Measurements from ENCODE around the gene BIRC3. TPM values are rescaled to one million over a fixed set of nuclear protein-coding genes. Genes with fewer than 3 reads are reported as not detected.

The BIRC3 gene
- total RNA-seq (2021) (3.8 and 4.8 TPM in 2 replicates), Bru-seq, nascent RNA (percentile 52 among the genes with signal in this experiment), BruChase-seq, experiment 1, labeled RNA remaining after a 2-hour chase (percentile 72 among the genes with signal in this experiment), BruChase-seq, experiment 2, labeled RNA remaining after a 6-hour chase (percentile 66 among the genes with signal in this experiment)
- long read RNA-seq, partial matches to known transcripts: 9 of 10 reads
- long read RNA-seq, other reads (novel, unspliced or antisense): 1 of 10 reads

DNA sequence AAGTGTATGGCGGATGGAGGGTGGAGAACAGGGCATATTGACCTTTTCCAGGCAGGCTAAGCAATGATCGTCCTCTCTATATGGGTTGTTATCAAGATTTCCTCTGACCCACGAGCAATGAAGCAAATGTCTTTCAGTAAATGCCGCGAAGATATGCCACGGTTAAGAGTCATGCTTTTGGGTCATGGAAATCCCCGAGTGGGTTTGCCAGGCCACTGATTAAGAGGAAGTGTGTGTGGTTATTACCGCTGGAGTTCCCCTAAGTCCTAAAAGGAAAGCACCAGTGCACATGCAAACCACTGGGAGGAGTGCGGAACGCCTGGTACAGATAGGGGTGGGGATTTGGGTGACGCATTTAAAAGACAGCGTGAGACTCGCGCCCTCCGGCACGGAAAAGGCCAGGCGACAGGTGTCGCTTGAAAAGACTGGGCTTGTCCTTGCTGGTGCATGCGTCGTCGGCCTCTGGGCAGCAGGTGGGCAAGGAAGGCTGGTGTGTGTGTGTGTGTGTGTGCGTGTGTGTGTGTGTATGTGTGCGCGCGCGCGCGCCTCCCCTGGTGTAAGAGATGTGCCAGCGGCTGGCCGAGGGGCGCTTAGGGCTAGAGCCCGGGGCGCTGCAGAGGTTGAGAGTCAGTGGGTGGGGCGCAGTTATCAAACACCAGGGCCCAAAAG, at the start of gene BIRC3:
Gene BIRC3 (plus strand): TSS at position 386 of the 669 bp plus-strand sequence. CDS start 7,026 bp downstream, outside the sequence.
- Histone ChIP-seq H3K4me1 (replicated peaks; ENCODE audit: insufficient read depth) (peaks cover 26% of the 10 kb centered on the region), H3K9me3 (ENCODE audit: insufficient read depth, low read depth) (no peaks in the 10 kb centered on the region), H3K9me2 (ENCODE audit: insufficient read depth) (no peaks in the 10 kb centered on the region), H3K27ac (peak within 1 kb of the TSS; percentile 80), H3K79me2 (ENCODE audit: low read depth) (0 out of 2 replicates have a peak, but pooled peaks cover 4% of the 10 kb centered on the region), H3K27me3 (ENCODE audit: insufficient read depth, low read depth) (no peaks in the 10 kb centered on the region), H3K36me3 (ENCODE audit: low read depth) (0 out of 2 replicates have a peak, but pooled peaks cover 8% of the 10 kb centered on the region), H3K4me2 (peak within 1 kb of the TSS; percentile 78), H3F3A (ENCODE audit: insufficient read depth, low read depth) (peaks cover 19% of the 10 kb centered on the region), H2AFZ (peak within 1 kb of the TSS; percentile 86), H4K20me1 (ENCODE audit: insufficient read depth) (no peaks in the 10 kb centered on the region), H3K4me3 (peak within 1 kb of the TSS; percentile 67)
- BruUV-seq (replicated peaks): no TSS peak
- ChIA-PET CTCF (interaction anchor here (0.6 kb wide), 1 partner anchor 30 kb away, joined by 9 read pairs; the partner anchor contains the start of gene BIRC2), POLR2A (ENCODE audit: unreplicated experiment) (interaction anchor here (0.6 kb wide), 1 partner anchor 403 kb away, joined by 3 read pairs; the partner anchor contains the start of gene CEP126)
- intact Hi-C loops (cut with micrococcal nuclease; ENCODE audit: unreplicated experiment): loop anchor here (1.0 kb wide), 1 partner anchor 28 kb away; no protein-coding TSS in a partner anchor
- peak; percentile 31; the same call in 1 of the 2 replicates for TF ChIP-seq CTCF (conservative IDR thresholded peaks at IDR 0.05)
- no peak for TF ChIP-seq EZH2 (IDR thresholded peaks at IDR 0.05; ENCODE audit: low read depth)
- peak; percentile 87 to 97 for DNase-seq

DNA sequence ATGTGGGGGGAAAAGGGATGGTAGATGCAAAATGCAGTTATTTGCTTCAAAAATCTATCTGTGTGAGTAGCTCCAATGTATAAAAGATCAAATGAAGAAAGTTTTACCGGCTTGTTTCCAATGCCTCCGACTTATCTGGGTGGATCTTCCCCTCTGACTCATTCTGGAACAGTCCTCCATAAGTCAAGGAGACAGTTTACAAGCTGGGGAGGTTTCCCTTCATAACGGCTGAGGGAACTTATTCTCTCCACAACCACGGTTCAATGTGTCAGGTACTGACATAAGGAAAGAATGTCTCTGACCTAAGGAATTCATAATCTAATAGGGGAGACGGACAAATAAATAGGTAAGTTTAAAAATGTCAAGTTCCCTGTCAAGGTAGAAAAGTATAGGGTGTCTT, 49.7 kb upstream of the BIRC3 start:
- no peak for TF ChIP-seq EZH2 (IDR thresholded peaks at IDR 0.05; ENCODE audit: low read depth)
- peak overlapping the region; percentile 80 for H3K27ac ChIP-seq
- ChIA-PET CTCF (interaction anchor here (1.5 to 1.9 kb wide), 2 partner anchors 26 to 37 kb away, joined by 4 to 11 read pairs; no protein-coding TSS in a partner anchor), POLR2A (ENCODE audit: unreplicated experiment) (interaction anchor here (0.5 to 0.7 kb wide), 2 partner anchors 94 to 380 kb away, joined by 4 to 5 read pairs; no protein-coding TSS in a partner anchor)
- H3K9me2 ChIP-seq (ENCODE audit: insufficient read depth): no peaks in the 10 kb centered on the region
- H3K9me3 ChIP-seq (ENCODE audit: insufficient read depth, low read depth): no peaks in the 10 kb centered on the region
- peaks cover 34% of the 10 kb centered on the region for H3F3A ChIP-seq (ENCODE audit: insufficient read depth, low read depth)
- H3K79me2 ChIP-seq (ENCODE audit: low read depth): no peaks in the 10 kb centered on the region
- peaks cover 39% of the 10 kb centered on the region for H3K4me1 ChIP-seq (replicated peaks; ENCODE audit: insufficient read depth)
- H2AFZ ChIP-seq: peak overlapping the region; percentile 89
- peak overlapping the region; percentile 73 for H3K4me3 ChIP-seq
- intact Hi-C loops (cut with micrococcal nuclease; ENCODE audit: unreplicated experiment): loop anchor here (1.0 to 5.0 kb wide), 7 partner anchors 23 to 260 kb away; no protein-coding TSS in a partner anchor
- H3K27me3 ChIP-seq (ENCODE audit: insufficient read depth, low read depth): no peaks in the 10 kb centered on the region
- H3K36me3 ChIP-seq (ENCODE audit: low read depth): no peaks in the 10 kb centered on the region
- no peaks in the 10 kb centered on the region for H4K20me1 ChIP-seq (ENCODE audit: insufficient read depth)
- DNase-seq: peak; percentile 7 to 85
- BruUV-seq (replicated peaks): no TSS peak
- H3K4me2 ChIP-seq: peak overlapping the region; percentile 80

DNA sequence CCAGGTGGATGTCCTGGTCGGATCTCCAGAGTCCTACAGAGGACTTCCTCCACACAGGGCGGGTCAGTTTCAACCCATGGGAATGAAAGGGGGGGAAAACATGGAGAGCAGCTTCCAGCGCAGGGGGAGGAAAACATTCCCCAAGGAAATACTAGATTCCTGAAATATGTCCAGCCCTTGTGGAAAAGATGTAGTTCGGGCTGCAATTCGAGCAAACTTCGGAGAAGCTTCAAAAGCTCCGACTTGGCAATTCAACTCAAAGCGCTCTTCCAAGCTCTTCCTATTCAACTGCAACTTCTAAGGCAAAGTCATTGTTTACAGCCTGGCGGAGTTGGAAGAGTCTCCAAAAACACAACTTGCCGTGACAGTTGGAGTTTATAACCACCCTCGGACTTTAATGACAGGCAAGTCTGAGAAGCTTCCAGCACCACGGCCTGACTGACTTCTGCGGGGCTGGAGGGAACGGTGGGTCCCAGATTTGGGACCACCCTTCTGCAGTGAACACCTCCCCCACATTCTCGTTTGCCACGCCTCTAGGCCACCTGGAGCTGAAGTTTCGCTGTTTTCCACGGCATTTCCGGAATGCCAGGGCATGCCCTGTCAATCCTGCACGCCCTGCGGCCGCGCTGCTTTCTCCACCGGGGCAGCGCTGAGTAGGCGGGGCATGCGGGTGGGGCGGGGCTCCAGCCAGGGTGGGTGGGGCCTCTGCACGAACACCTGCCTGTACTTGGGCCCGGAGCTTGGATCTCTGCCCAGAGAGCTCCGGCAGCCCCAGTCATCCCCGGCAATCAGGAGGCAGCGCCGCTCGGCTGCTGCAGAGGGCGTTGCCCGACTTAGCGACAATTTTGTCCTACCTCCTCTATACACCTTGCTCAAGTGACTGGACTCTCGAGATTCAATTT, 49.0 kb upstream of the BIRC3 start:
- Histone ChIP-seq H3K4me3 (peak overlapping the region; percentile 73), H3K79me2 (ENCODE audit: low read depth) (no peaks in the 10 kb centered on the region), H4K20me1 (ENCODE audit: insufficient read depth) (no peaks in the 10 kb centered on the region), H3F3A (ENCODE audit: insufficient read depth, low read depth) (peaks cover 34% of the 10 kb centered on the region), H3K4me2 (peak overlapping the region; percentile 93), H2AFZ (peak overlapping the region; percentile 90), H3K27ac (peak overlapping the region; percentile 80), H3K9me3 (ENCODE audit: insufficient read depth, low read depth) (no peaks in the 10 kb centered on the region; the same call in 1 of the 2 replicates), H3K9me2 (ENCODE audit: insufficient read depth) (no peaks in the 10 kb centered on the region), H3K27me3 (ENCODE audit: insufficient read depth, low read depth) (no peaks in the 10 kb centered on the region), H3K36me3 (ENCODE audit: low read depth) (no peaks in the 10 kb centered on the region), H3K4me1 (replicated peaks; ENCODE audit: insufficient read depth) (peaks cover 39% of the 10 kb centered on the region)
- CTCF ChIA-PET: interaction anchor here (0.7 to 1.9 kb wide), 11 partner anchors 11 to 405 kb away, joined by 3 to 11 read pairs (median 6); no protein-coding TSS in a partner anchor
- BruUV-seq (replicated peaks): TSS peak; percentile 88
- intact Hi-C loops (cut with micrococcal nuclease; ENCODE audit: unreplicated experiment): loop anchor here (1.0 to 5.0 kb wide), 7 partner anchors 24 to 261 kb away; no protein-coding TSS in a partner anchor
- TF ChIP-seq EZH2 (IDR thresholded peaks at IDR 0.05; ENCODE audit: low read depth): no peak
- TF ChIP-seq CTCF (conservative IDR thresholded peaks at IDR 0.05): peak; percentile 73
- POLR2A ChIA-PET (ENCODE audit: unreplicated experiment): interaction anchor here (0.5 to 0.7 kb wide), 3 partner anchors 102 to 381 kb away, joined by 3 to 17 read pairs (median 5); no protein-coding TSS in a partner anchor
- peak; percentile 93 to 96 for DNase-seq
